Parathyroid adenoma (tissue), 2 donors: Measurements from ENCODE around the gene MYO5B.

Source experiments
- H2AFZ ChIP-seq: fragments of 300-600 bp; sonication (generic); one replicate; pipeline ENCODE4 v1.7.0; 2017; ENCODE audit warnings: antibody characterized with exemption, mild to moderate bottlenecking
- H3K27ac ChIP-seq: fragments of 300-600 bp; sonication (generic); one replicate; pipeline ENCODE4 v1.7.0; 2017
- H3K27me3 ChIP-seq: fragments of 300-600 bp; sonication (generic); one replicate; pipeline ENCODE4 v1.7.0; 2017; ENCODE audit warnings: low read length; ENCODE audit not compliant: control insufficient read depth, insufficient read depth
- H3K36me3 ChIP-seq: fragments of 300-600 bp; sonication (generic); one replicate; pipeline ENCODE4 v1.7.0; 2017; ENCODE audit warnings: low read length; ENCODE audit not compliant: control insufficient read depth, insufficient read depth
- H3K4me1 ChIP-seq: fragments of 300-600 bp; sonication (generic); one replicate; pipeline ENCODE4 v1.7.0; 2017; ENCODE audit warnings: control low read depth
- H3K4me2 ChIP-seq: fragments of 300-600 bp; sonication (generic); one replicate; pipeline ENCODE4 v1.7.0; 2017; ENCODE audit warnings: low read length
- H3K4me3 ChIP-seq: fragments of 300-600 bp; sonication (generic); one replicate; pipeline ENCODE4 v1.7.0; 2017; ENCODE audit warnings: low read depth, low read length
- H3K79me2 ChIP-seq: fragments of 300-600 bp; sonication (generic); one replicate; pipeline ENCODE4 v1.7.0; 2017; ENCODE audit warnings: control low read depth
- H3K9ac ChIP-seq: fragments of 300-600 bp; sonication (generic); one replicate; pipeline ENCODE4 v1.7.0; 2017; ENCODE audit warnings: mild to moderate bottlenecking
- H3K9me3 ChIP-seq: fragments of 300-600 bp; sonication (generic); one replicate; pipeline ENCODE4 v1.7.0; 2017; ENCODE audit warnings: low read length; ENCODE audit not compliant: control insufficient read depth
- CTCF ChIP-seq: fragments of 300-600 bp; sonication (generic); IDR thresholded peaks from one replicate; pipeline ENCODE4 v1.7.0; 2017; ENCODE audit warnings: antibody characterized with exemption, mild to moderate bottlenecking
- donor health status: primary hyperparathyroidism.

Gene MYO5B

GRCh38 chr18:49886891-49887764, 307.8 kb downstream of the MYO5B start:
- no peaks in the 10 kb centered on the region for H3K4me1 ChIP-seq
- H3K79me2 ChIP-seq: no peaks in the 10 kb centered on the region
- no peak overlapping the region for H2AFZ ChIP-seq
- H3K36me3 ChIP-seq: no peaks in the 10 kb centered on the region
- H3K4me2 ChIP-seq: no peak overlapping the region
- H3K4me3 ChIP-seq: no peak overlapping the region
- H3K9me3 ChIP-seq: no peaks in the 10 kb centered on the region
- TF ChIP-seq CTCF: no peak
- H3K9ac ChIP-seq: no peak overlapping the region
- H3K27ac ChIP-seq: no peak overlapping the region
- no peaks in the 10 kb centered on the region for H3K27me3 ChIP-seq

DNA sequence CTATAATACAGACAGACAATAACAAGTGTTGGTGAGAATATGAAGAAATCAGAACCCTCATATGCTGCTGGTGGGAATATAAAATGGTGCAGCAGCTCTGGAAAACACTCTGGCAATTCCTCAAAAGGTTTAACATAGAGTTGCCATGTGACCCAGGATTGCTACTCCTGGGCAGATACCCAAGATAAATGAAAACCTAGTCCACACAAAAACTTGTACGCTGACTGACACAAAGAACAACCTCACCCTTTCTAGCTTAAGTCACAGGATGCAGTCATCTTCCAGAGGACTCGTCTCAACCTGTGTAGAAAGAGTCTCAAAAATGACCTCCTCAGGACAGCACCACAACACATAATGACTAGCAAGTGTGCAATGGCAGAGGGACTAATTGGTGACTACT, 310.0 kb downstream of the MYO5B start:
- H3K4me2 ChIP-seq: no peak overlapping the region
- H2AFZ ChIP-seq: no peak overlapping the region

GRCh38 chr18:49884465-49884864, 310.5 kb downstream of the MYO5B start:
- no peak overlapping the region for H3K9ac ChIP-seq
- H3K36me3 ChIP-seq: no peaks in the 10 kb centered on the region
- no peak overlapping the region for H3K27ac ChIP-seq
- no peaks in the 10 kb centered on the region for H3K79me2 ChIP-seq
- H3K27me3 ChIP-seq: no peaks in the 10 kb centered on the region
- TF ChIP-seq CTCF: no peak
- H3K4me2 ChIP-seq: no peak overlapping the region
- no peaks in the 10 kb centered on the region for H3K4me1 ChIP-seq
- no peak overlapping the region for H2AFZ ChIP-seq
- no peaks in the 10 kb centered on the region for H3K9me3 ChIP-seq
- no peak overlapping the region for H3K4me3 ChIP-seq

More for the DNA sequence above, 310.0 kb downstream of the MYO5B start:
- no peaks in the 10 kb centered on the region for H3K79me2 ChIP-seq
- no peaks in the 10 kb centered on the region for H3K9me3 ChIP-seq
- no peak overlapping the region for H3K4me3 ChIP-seq
- H3K27ac ChIP-seq: no peak overlapping the region
- no peak overlapping the region for H3K9ac ChIP-seq
- TF ChIP-seq CTCF: no peak
- no peaks in the 10 kb centered on the region for H3K36me3 ChIP-seq
- H3K4me1 ChIP-seq: no peaks in the 10 kb centered on the region
- no peaks in the 10 kb centered on the region for H3K27me3 ChIP-seq

DNA sequence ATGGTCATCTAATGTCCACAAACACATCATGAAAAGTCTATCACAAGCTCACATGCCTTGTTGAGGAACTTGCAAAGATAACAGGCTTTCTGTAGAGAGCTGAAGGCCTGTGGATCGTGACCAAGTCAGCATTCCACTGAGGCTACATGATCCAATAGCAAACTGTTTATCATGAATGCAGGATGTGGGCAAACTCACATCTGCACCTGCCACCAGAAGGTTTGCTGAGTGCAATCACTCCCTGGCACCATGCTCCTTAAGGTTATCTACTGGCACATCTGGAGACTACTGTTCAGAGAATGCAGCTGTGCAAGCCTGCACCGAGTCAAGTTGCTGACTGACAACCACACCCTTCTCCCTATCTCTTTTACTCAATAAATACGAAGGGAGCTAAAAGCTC, 314.3 kb downstream of the MYO5B start:
- Histone ChIP-seq H3K27me3 (no peaks in the 10 kb centered on the region), H3K9me3 (no peaks in the 10 kb centered on the region), H3K9ac (no peak overlapping the region), H2AFZ (no peak overlapping the region), H3K4me2 (no peak overlapping the region), H3K79me2 (no peaks in the 10 kb centered on the region), H3K4me3 (no peak overlapping the region), H3K27ac (no peak overlapping the region), H3K4me1 (no peaks in the 10 kb centered on the region), H3K36me3 (no peaks in the 10 kb centered on the region)
- TF ChIP-seq CTCF: no peak

- Histone ChIP-seq H3K27ac (no peak overlapping the region), H3K36me3 (no peaks in the 10 kb centered on the region), H3K79me2 (no peaks in the 10 kb centered on the region), H3K9me3 (no peaks in the 10 kb centered on the region), H2AFZ (no peak overlapping the region), H3K4me1 (no peaks in the 10 kb centered on the region), H3K4me2 (no peak overlapping the region), H3K4me3 (no peak overlapping the region), H3K27me3 (no peaks in the 10 kb centered on the region), H3K9ac (no peak overlapping the region)
- TF ChIP-seq CTCF: no peak
These were observed 315.7 kb downstream of the MYO5B start for GRCh38 chr18:49879271-49879580.
